ENCODE data around the gene SPDYE4. TPM values are rescaled to one million over a fixed set of nuclear protein-coding genes. Genes with fewer than 3 reads are reported as not detected.

Gene SPDYE4
- total and polyA plus RNA-seq, 4 donors = not detected

DNA sequence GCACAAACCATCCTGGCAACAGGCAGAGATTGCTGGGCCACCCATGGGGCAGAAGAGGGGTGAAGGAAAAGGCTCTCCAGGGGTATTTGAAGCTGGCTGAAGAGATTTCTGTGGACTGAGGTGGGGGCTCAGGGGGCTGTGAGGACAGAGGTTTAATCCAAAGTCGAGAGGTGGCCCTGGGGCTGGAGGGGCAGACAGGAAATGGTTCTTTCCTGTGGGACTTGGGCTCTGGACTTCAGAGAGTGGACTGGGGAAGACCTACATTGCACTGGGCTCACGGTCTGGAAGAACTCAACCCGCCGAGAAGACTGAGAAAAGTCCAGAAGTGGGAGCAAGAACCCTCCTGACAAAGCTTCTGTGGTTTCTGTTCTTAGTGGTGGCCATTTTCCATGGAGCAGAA lies 16.6 kb downstream of the SPDYE4 start:
- no peak overlapping the region for H3K4me3 ChIP-seq
- no peaks in the 10 kb centered on the region for H3K36me3 ChIP-seq (ENCODE audit: control insufficient read depth in 4 of 4, insufficient read depth in 4 of 4, low read length in 4 of 4)
- H3K27ac ChIP-seq (ENCODE audit: low read depth in 1 of 2, low read length in 1 of 2) = no peak overlapping the region
- TF ChIP-seq CTCF (IDR thresholded peaks at IDR 0.05; ENCODE audit: control extremely low read depth, extremely low read depth) = no peak
- 58 to 66% methylated on average over 4 of the region's 4 CpGs for WGBS, 2 donors
- no peaks in the 10 kb centered on the region for H3K9me3 ChIP-seq (ENCODE audit: control insufficient read depth in 4 of 4, insufficient read depth in 3 of 4, low read length in 3 of 4)
- DNase-seq (no peak), ATAC-seq (ENCODE audit: insufficient read depth, low FRiP score) (no peak)
- peaks cover 0 to 5% (median 0%) of the 10 kb centered on the region in 3 donors for H3K27me3 ChIP-seq (ENCODE audit: control insufficient read depth in 3 of 3, insufficient read depth in 3 of 3, low read length in 2 of 3)
- H3K4me1 ChIP-seq (ENCODE audit: control insufficient read depth in 5 of 5, insufficient read depth in 5 of 5, low read length in 5 of 5) = peaks cover 0 to 14% (median 3%) of the 10 kb centered on the region in 5 donors
- H3K9ac ChIP-seq (ENCODE audit: insufficient read depth in 1 of 2, low read length in 2 of 2) = no peak overlapping the region

- no peak for TF ChIP-seq CTCF (IDR thresholded peaks at IDR 0.05; ENCODE audit: control extremely low read depth, extremely low read depth)
- no peak overlapping the region for H3K27ac ChIP-seq (ENCODE audit: low read depth in 1 of 2, low read length in 1 of 2)
- DNase-seq = no peak
- peaks cover 0 to 12% (median 3%) of the 10 kb centered on the region in 5 donors for H3K4me1 ChIP-seq (ENCODE audit: control insufficient read depth in 5 of 5, insufficient read depth in 5 of 5, low read length in 5 of 5)
- H3K36me3 ChIP-seq (ENCODE audit: control insufficient read depth in 4 of 4, insufficient read depth in 4 of 4, low read length in 4 of 4) = no peaks in the 10 kb centered on the region
- no peaks in the 10 kb centered on the region for H3K9me3 ChIP-seq (ENCODE audit: control insufficient read depth in 4 of 4, insufficient read depth in 3 of 4, low read length in 3 of 4)
- H3K4me3 ChIP-seq = no peak overlapping the region
- ATAC-seq (ENCODE audit: insufficient read depth, low FRiP score) = no peak
- H3K9ac ChIP-seq (ENCODE audit: insufficient read depth in 1 of 2, low read length in 2 of 2) = no peak overlapping the region
- H3K27me3 ChIP-seq (ENCODE audit: control insufficient read depth in 3 of 3, insufficient read depth in 3 of 3, low read length in 2 of 3) = peaks cover 0 to 3% (median 0%) of the 10 kb centered on the region in 3 donors
- 83% methylated on average over 17 of the region's 17 CpGs for WGBS, 2 donors
These were observed 17.0 kb downstream of the SPDYE4 start for GRCh38 chr17:8741366-8741765.

DNA sequence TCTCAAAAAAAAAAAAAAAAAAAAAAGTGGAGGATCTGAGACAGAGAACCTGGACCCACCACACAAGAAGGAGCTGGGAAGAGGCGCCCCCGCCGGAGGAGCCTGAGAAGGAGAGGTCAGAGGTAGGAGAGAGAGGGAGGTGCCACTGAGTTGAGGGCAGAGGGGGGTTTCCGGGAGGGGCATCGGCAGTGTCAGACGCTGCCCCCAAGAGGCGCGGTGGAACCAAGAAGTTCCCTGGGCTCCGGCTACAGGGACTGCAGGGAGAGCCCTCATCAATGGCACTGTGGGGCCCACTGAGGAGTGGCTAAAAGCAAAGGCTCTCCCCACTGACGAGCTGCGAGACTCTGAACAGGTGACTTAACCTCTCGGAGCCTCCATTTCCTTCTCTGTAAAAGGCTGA lies 17.9 kb downstream of the SPDYE4 start:
- Histone ChIP-seq H3K4me1 (ENCODE audit: control insufficient read depth in 5 of 5, insufficient read depth in 5 of 5, low read length in 5 of 5) (peaks cover 0 to 9% (median 0%) of the 10 kb centered on the region in 5 donors), H3K9me3 (ENCODE audit: control insufficient read depth in 4 of 4, insufficient read depth in 3 of 4, low read length in 3 of 4) (no peaks in the 10 kb centered on the region), H3K27me3 (ENCODE audit: control insufficient read depth in 3 of 3, insufficient read depth in 3 of 3, low read length in 2 of 3) (no peaks in the 10 kb centered on the region), H3K27ac (ENCODE audit: low read depth in 1 of 2, low read length in 1 of 2) (no peak overlapping the region), H3K36me3 (ENCODE audit: control insufficient read depth in 4 of 4, insufficient read depth in 4 of 4, low read length in 4 of 4) (no peaks in the 10 kb centered on the region), H3K4me3 (no peak overlapping the region), H3K9ac (ENCODE audit: insufficient read depth in 1 of 2, low read length in 2 of 2) (no peak overlapping the region)
- TF ChIP-seq CTCF (IDR thresholded peaks at IDR 0.05; ENCODE audit: control extremely low read depth, extremely low read depth) = no peak
- WGBS, 2 donors = 40 to 51% methylated on average over 12 of the region's 12 CpGs
- no peak for DNase-seq
- no peak for ATAC-seq (ENCODE audit: insufficient read depth, low FRiP score)

DNA sequence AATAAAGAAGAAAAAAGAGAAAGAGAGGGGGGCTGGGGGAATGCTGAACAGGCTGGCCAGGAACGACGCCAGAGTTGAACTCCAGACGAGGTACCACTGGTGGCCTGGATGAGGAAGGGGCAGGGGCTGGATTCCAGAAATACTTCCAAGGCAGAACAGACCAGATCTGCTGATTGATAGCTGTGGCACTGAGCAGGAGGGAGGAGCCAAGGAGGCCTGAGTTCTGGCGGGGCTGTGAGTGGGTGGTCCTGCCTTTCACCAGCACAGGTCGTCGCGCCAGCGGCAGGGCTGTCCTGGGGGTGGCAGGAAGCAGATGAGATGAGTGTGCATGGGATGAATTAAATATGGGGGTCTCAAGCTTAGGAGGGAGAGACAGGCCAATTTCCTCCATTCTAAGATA lies 19.2 kb downstream of the SPDYE4 start:
- Histone ChIP-seq H3K9ac (ENCODE audit: insufficient read depth in 1 of 2, low read length in 2 of 2) (no peak overlapping the region), H3K27ac (ENCODE audit: low read depth in 1 of 2, low read length in 1 of 2) (no peak overlapping the region), H3K4me3 (no peak overlapping the region), H3K36me3 (ENCODE audit: control insufficient read depth in 4 of 4, insufficient read depth in 4 of 4, low read length in 4 of 4) (no peaks in the 10 kb centered on the region), H3K9me3 (ENCODE audit: control insufficient read depth in 4 of 4, insufficient read depth in 3 of 4, low read length in 3 of 4) (no peaks in the 10 kb centered on the region), H3K4me1 (ENCODE audit: control insufficient read depth in 5 of 5, insufficient read depth in 5 of 5, low read length in 5 of 5) (peaks cover 0 to 4% (median 0%) of the 10 kb centered on the region in 5 donors), H3K27me3 (ENCODE audit: control insufficient read depth in 3 of 3, insufficient read depth in 3 of 3, low read length in 2 of 3) (no peaks in the 10 kb centered on the region)
- no peak for ATAC-seq (ENCODE audit: insufficient read depth, low FRiP score)
- DNase-seq = peak; percentile 47 to 49 (median 48)
- 51 to 72% methylated on average over 8 of the region's 8 CpGs for WGBS, 2 donors
- TF ChIP-seq CTCF (IDR thresholded peaks at IDR 0.05; ENCODE audit: control extremely low read depth, extremely low read depth) = no peak
